Lower leg skin (tissue), 3 donors: ENCODE data around the gene CPEB3.

Source experiments
- CTCF ChIP-seq, 3 donors: fragments of 450-650 bp; IDR thresholded peaks; one replicate each; pipeline ENCODE4 v1.5.1; 2016; ENCODE audit warnings: antibody characterized with exemption in 3 of 3, mild to moderate bottlenecking in 3 of 3, moderate library complexity in 2 of 3
- POLR2A ChIP-seq, 2 donors: fragments of 450-650 bp; IDR thresholded peaks; one replicate each; pipeline ENCODE4 v1.6.1; 2016 to 2017; ENCODE audit warnings: antibody characterized with exemption in 2 of 2, mild to moderate bottlenecking in 1 of 2, moderate library complexity in 1 of 2

- TF ChIP-seq CTCF (IDR thresholded peaks at IDR 0.05) (no peak), POLR2A (IDR thresholded peaks at IDR 0.05) (no peak)
These were observed 103.8 kb downstream of the CPEB3 start for GRCh38 chr10:92187101-92187500.
